HG03520 (cell line): Measurements from ENCODE around the gene ZNF695.
"Not testable (repeated sequence)": the region's sequence is repeated elsewhere in the genome, so short reads cannot be mapped to it uniquely, and the experiment has no call there.

Experiments used
- ATAC-seq: cut with Tn5 transposase; IDR thresholded peaks from one replicate; pipeline ENCODE4 v1.9.1; 2021; ENCODE audit warnings: mild to moderate bottlenecking, moderate library complexity; ENCODE audit not compliant: unreplicated experiment

ZNF695 gene

GRCh38 chr1:247007511-247008405 is at the start of gene ZNF695:
Gene ZNF695, minus strand, starts transcription at chr1:247008057. Its CDS starts 149 bp downstream, at chr1:247007908.
- peak; percentile 99 for ATAC-seq

- ATAC-seq, result no peak
These were observed 48.2 kb upstream of the ZNF695 start for GRCh38 chr1:247056071-247056470.

GRCh38 chr1:247054992-247055415 is 47.1 kb upstream of the ZNF695 start:
- ATAC-seq, result no peak

- ATAC-seq, result no peak
These were observed 39.8 kb upstream of the ZNF695 start for GRCh38 chr1:247047702-247048101.

- no peak for ATAC-seq
These were observed 39.4 kb upstream of the ZNF695 start for GRCh38 chr1:247047260-247047659.

GRCh38 chr1:247043406-247043805 is 35.5 kb upstream of the ZNF695 start:
- ATAC-seq, result no peak

- ATAC-seq, result no peak
These were observed 29.9 kb upstream of the ZNF695 start for GRCh38 chr1:247037511-247038320.

GRCh38 chr1:247032306-247032705 is 24.4 kb upstream of the ZNF695 start:
- not testable (repeated sequence) for ATAC-seq

GRCh38 chr1:247024658-247025057 is 16.8 kb upstream of the ZNF695 start:
- not testable (repeated sequence) for ATAC-seq

GRCh38 chr1:247013391-247013790 is 5.5 kb upstream of the ZNF695 start:
- ATAC-seq, result no peak

GRCh38 chr1:247008406-247008799 is 546 bp upstream of the ZNF695 start:
- ATAC-seq, result no peak

- not testable (repeated sequence) for ATAC-seq
These were observed 3.8 kb downstream of the ZNF695 start for GRCh38 chr1:247004081-247004480.

- no peak for ATAC-seq
These were observed 18.0 kb downstream of the ZNF695 start for GRCh38 chr1:246989901-246990300.

- ATAC-seq, result no peak
These were observed 19.5 kb downstream of the ZNF695 start for GRCh38 chr1:246988316-246988715.

- ATAC-seq, result no peak
These were observed 20.7 kb downstream of the ZNF695 start for GRCh38 chr1:246987083-246987690.

GRCh38 chr1:246978785-246979184 is 29.1 kb downstream of the ZNF695 start:
- no peak for ATAC-seq

- ATAC-seq, result no peak
These were observed 29.6 kb downstream of the ZNF695 start for GRCh38 chr1:246978281-246978680.

GRCh38 chr1:246971969-246972368 is 35.9 kb downstream of the ZNF695 start:
- ATAC-seq, result no peak

- no peak for ATAC-seq
These were observed 36.7 kb downstream of the ZNF695 start for GRCh38 chr1:246971090-246971721.

GRCh38 chr1:246969621-246970020 is 38.2 kb downstream of the ZNF695 start:
- ATAC-seq, result no peak

- ATAC-seq, result no peak
These were observed 41.4 kb downstream of the ZNF695 start for GRCh38 chr1:246966502-246966901.
